ENCODE results near the gene JCHAIN.

- TF ChIP-seq CTCF (IDR thresholded peaks at IDR 0.05; ENCODE audit: low read length) = no peak
- no peak for TF ChIP-seq EZH2 (IDR thresholded peaks at IDR 0.05; ENCODE audit: borderline replicate concordance, low read length)
These were observed 38.7 kb downstream of the JCHAIN start for GRCh38 chr4:70627620-70628019.

Measured in OCI-LY1 (cell line).